ENCODE data around the gene ASB11.

GRCh38 chrX:15356444-15356843 is 41.0 kb upstream of the ASB11 start:
- TF ChIP-seq HDGF (IDR thresholded peaks at IDR 0.05; ENCODE audit: borderline replicate concordance) (no peak), FOXM1 (IDR thresholded peaks at IDR 0.05; ENCODE audit: borderline replicate concordance) (no peak)
